Loucy (cell line): Measurements from ENCODE around the gene COP1.

Experiments used
- H2AFZ ChIP-seq: fragments of 200-600 bp; sonication (generic); 2 replicates; pipeline ENCODE4 v1.6.0; 2016; ENCODE audit warnings: antibody characterized with exemption, mild to moderate bottlenecking, low read length, moderate library complexity
- H3F3A ChIP-seq: fragments of 200-600 bp; 2 replicates; pipeline ENCODE4 v1.6.0; 2016; ENCODE audit warnings: antibody characterized with exemption, low read depth, mild to moderate bottlenecking
- H3K27me3 ChIP-seq: fragments of 200-600 bp; sonication (generic); 2 replicates; pipeline ENCODE4 v1.6.1; 2014; ENCODE audit warnings: low read length, mild to moderate bottlenecking; ENCODE audit not compliant: insufficient read depth, poor library complexity, severe bottlenecking
- H3K36me3 ChIP-seq: fragments of 200-600 bp; sonication (generic); 2 replicates; pipeline ENCODE4 v1.6.1; 2016; ENCODE audit warnings: low read length; ENCODE audit not compliant: insufficient read depth
- H3K4me1 ChIP-seq: fragments of 200-600 bp; sonication (generic); 2 replicates; pipeline ENCODE4 v1.5.1; 2014; ENCODE audit warnings: low read length, mild to moderate bottlenecking; ENCODE audit not compliant: insufficient read depth, poor library complexity, severe bottlenecking
- H3K4me2 ChIP-seq: fragments of 200-600 bp; sonication (generic); 2 replicates; pipeline ENCODE4 v1.6.0; 2014; ENCODE audit warnings: antibody characterized with exemption, low read length, low read depth, mild to moderate bottlenecking; ENCODE audit not compliant: poor library complexity, severe bottlenecking
- H3K4me3 ChIP-seq: fragments of 200-600 bp; sonication (generic); 2 replicates; pipeline ENCODE4 v1.5.1; 2014; ENCODE audit warnings: low read length, mild to moderate bottlenecking, mixed read lengths; ENCODE audit not compliant: poor library complexity, severe bottlenecking
- H3K79me2 ChIP-seq: fragments of 200-600 bp; sonication (generic); 2 replicates; pipeline ENCODE4 v1.6.1; 2014; ENCODE audit warnings: low read length; ENCODE audit not compliant: insufficient read depth
- H3K9ac ChIP-seq: fragments of 200-600 bp; sonication (generic); 2 replicates; pipeline ENCODE4 v1.6.0; 2014; ENCODE audit warnings: mild to moderate bottlenecking, low read depth, low read length, moderate library complexity; ENCODE audit not compliant: poor library complexity, severe bottlenecking
- H3K9me2 ChIP-seq: fragments of 200-600 bp; sonication (generic); replicated peaks from 2 replicates; pipeline ENCODE4 v1.6.1; 2016; ENCODE audit warnings: low read depth, low read length, mixed read lengths
- H3K9me3 ChIP-seq: fragments of 200-600 bp; sonication (generic); 2 replicates; pipeline ENCODE4 v1.6.1; 2014; ENCODE audit warnings: mild to moderate bottlenecking, antibody characterized with exemption, low read length, low read depth; ENCODE audit not compliant: insufficient read depth
- H4K20me1 ChIP-seq: fragments of 200-600 bp; sonication (generic); 2 replicates; pipeline ENCODE4 v1.6.0; 2014; ENCODE audit warnings: antibody characterized with exemption, low read length, mild to moderate bottlenecking; ENCODE audit not compliant: insufficient read depth, poor library complexity, severe bottlenecking
- CTCF ChIP-seq: fragments of 200-600 bp; sonication (generic); conservative IDR thresholded peaks from 2 replicates; pipeline ENCODE4 v1.5.1; 2014; ENCODE audit warnings: mild to moderate bottlenecking, antibody characterized with exemption, low read length
- EZH2phosphoT487 ChIP-seq: fragments of 200-600 bp; IDR thresholded peaks from 2 replicates; pipeline ENCODE4 v1.6.1; 2018; ENCODE audit warnings: antibody characterized with exemption, mild to moderate bottlenecking, moderate library complexity, borderline replicate concordance

Gene COP1

DNA sequence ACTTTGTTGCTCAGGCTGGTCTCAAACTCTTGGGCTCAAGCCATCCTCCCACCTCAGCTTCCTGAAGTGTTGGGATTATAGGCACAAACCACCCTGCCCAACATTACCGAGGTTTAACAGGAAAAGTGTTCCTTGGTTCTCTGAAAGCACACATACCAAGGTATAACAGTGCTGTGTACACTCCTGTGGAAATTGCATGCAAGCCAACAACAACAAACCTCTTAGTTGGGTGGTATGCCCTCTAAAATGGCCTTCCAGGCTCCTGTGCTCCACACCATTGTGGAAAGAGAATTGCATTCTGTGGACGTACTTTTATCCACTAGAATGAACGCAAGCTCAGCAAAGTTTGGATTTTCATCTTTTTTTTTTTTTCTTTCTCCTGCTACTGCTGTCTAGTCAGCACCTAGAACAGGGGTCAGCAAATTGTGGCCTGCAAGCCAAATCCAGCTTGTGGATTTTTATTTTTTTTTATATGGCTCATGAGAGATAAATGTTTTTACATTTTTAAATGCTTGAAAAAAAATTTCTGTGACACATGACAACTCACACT lies 271.4 kb downstream of the COP1 start:
- Histone ChIP-seq H3K9me2 (no peaks in the 10 kb centered on the region), H3K4me3 (no peak overlapping the region), H3K27me3 (no peaks in the 10 kb centered on the region), H4K20me1 (no peaks in the 10 kb centered on the region), H2AFZ (no peak overlapping the region), H3K79me2 (no peaks in the 10 kb centered on the region), H3F3A (no peaks in the 10 kb centered on the region), H3K4me2 (no peak overlapping the region), H3K9me3 (no peaks in the 10 kb centered on the region), H3K9ac (no peak overlapping the region), H3K4me1 (no peaks in the 10 kb centered on the region), H3K36me3 (peaks cover 12% of the 10 kb centered on the region; the same call in 1 of the 2 replicates)
- no peak for TF ChIP-seq CTCF
- TF ChIP-seq EZH2phosphoT487: no peak

DNA sequence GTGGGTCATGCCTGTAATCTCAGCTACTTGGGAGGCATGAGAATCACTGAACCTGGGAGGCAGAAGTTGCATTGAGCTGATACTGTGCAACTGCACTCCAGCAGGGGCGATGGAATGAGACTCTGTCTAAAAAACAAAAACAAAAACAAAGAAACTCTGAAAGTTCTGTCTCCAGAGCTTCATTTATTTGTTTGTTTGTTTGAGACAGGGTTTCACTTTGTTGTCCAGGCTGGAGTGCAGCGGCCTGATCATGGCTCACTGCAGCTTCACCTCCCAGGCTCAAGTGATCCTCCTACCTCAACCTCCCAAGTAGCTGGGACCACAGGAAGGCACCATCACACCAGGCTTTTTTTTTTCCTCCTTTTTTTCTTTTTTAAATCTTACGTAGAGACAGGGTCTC lies 271.9 kb downstream of the COP1 start:
- H4K20me1 ChIP-seq: no peaks in the 10 kb centered on the region
- H3K9me3 ChIP-seq: no peaks in the 10 kb centered on the region
- no peak overlapping the region for H3K4me3 ChIP-seq
- H3K4me1 ChIP-seq: no peaks in the 10 kb centered on the region
- H2AFZ ChIP-seq: no peak overlapping the region
- H3F3A ChIP-seq: no peaks in the 10 kb centered on the region
- no peaks in the 10 kb centered on the region for H3K27me3 ChIP-seq
- no peak overlapping the region for H3K4me2 ChIP-seq
- peaks cover 11% of the 10 kb centered on the region; the same call in 1 of the 2 replicates for H3K36me3 ChIP-seq
- H3K9me2 ChIP-seq: no peaks in the 10 kb centered on the region
- H3K9ac ChIP-seq: no peak overlapping the region
- no peaks in the 10 kb centered on the region for H3K79me2 ChIP-seq
- TF ChIP-seq EZH2phosphoT487 (no peak), CTCF (no peak)

GRCh38 chr1:175933801-175934200 lies 273.3 kb downstream of the COP1 start:
- no peaks in the 10 kb centered on the region for H3K9me2 ChIP-seq
- no peak overlapping the region for H3K4me2 ChIP-seq
- no peak for TF ChIP-seq EZH2phosphoT487
- no peak for TF ChIP-seq CTCF
- peaks cover under 1% of the 10 kb centered on the region; the same call in 1 of the 2 replicates for H3K36me3 ChIP-seq
- no peaks in the 10 kb centered on the region for H3K4me1 ChIP-seq
- H3F3A ChIP-seq: no peaks in the 10 kb centered on the region
- no peaks in the 10 kb centered on the region for H3K79me2 ChIP-seq
- no peak overlapping the region for H3K4me3 ChIP-seq
- H4K20me1 ChIP-seq: no peaks in the 10 kb centered on the region
- H3K27me3 ChIP-seq: no peaks in the 10 kb centered on the region
- no peaks in the 10 kb centered on the region for H3K9me3 ChIP-seq
- H3K9ac ChIP-seq: no peak overlapping the region
- no peak overlapping the region for H2AFZ ChIP-seq
